H1 (cell line): ENCODE data around the gene RAB29. TPM values are rescaled to one million over a fixed set of nuclear protein-coding genes. Genes with fewer than 3 reads are reported as not detected.

Source experiments
- CTCF ChIA-PET: fragments of 300-600 bp; sonication (Branson Sonifier 250); formaldehyde crosslinking; loops from one replicate; lab custom pipeline; 2021; ENCODE audit not compliant: partially characterized antibody; lab: Charles Lee
- POLR2A ChIA-PET: fragments of 300-600 bp; sonication (Branson Sonifier 250); formaldehyde crosslinking; loops from one replicate; lab custom pipeline; 2021; ENCODE audit warnings: inconsistent platforms; ENCODE audit not compliant: partially characterized antibody; lab: Charles Lee
- DNase-seq, 2 experiments: peaks; one replicate each; pipeline versions ENCODE4 v3.0.0 to v3.0.0-alpha.2; 2010 to 2022; ENCODE audit warnings: low spot score in 2 of 2, low read depth in 1 of 2, mixed read lengths in 1 of 2
- FAIRE-seq: peaks from 2 replicates; lab custom pipeline; 2011; peaks lifted over from hg19 to GRCh38; lab: Jason Lieb, UNC
- H2AFZ ChIP-seq: 2 replicates; pipeline ENCODE4 v1.8.1; 2012; ENCODE audit warnings: low read length, inconsistent platforms
- H2AK5ac ChIP-seq: 2 replicates; pipeline ENCODE4 v1.6.1; 2013; ENCODE audit warnings: low read depth, low read length
- H2BK120ac ChIP-seq: replicated peaks from 2 replicates; pipeline ENCODE3; 2013; ENCODE audit warnings: low read depth, low read length, inconsistent platforms
- H2BK12ac ChIP-seq: 2 replicates; pipeline ENCODE4 v1.6.1; 2013; ENCODE audit warnings: low read depth, low read length
- H2BK15ac ChIP-seq: 2 replicates; pipeline ENCODE4 v1.6.1; 2013; ENCODE audit warnings: low read length
- H2BK20ac ChIP-seq: 2 replicates; pipeline ENCODE4 v1.6.1; 2013; ENCODE audit warnings: low read length
- H2BK5ac ChIP-seq: 2 replicates; pipeline ENCODE4 v1.6.1; 2013; ENCODE audit warnings: low read depth, low read length
- H3K14ac ChIP-seq: 2 replicates; pipeline ENCODE4 v1.6.1; 2013; ENCODE audit warnings: inconsistent platforms; ENCODE audit not compliant: insufficient read length
- H3K18ac ChIP-seq: 2 replicates; pipeline ENCODE4 v1.6.1; 2013; ENCODE audit warnings: low read length; ENCODE audit errors: extremely low read depth
- H3K23ac ChIP-seq: 2 replicates; pipeline ENCODE4 v1.6.1; 2013; ENCODE audit warnings: inconsistent platforms; ENCODE audit not compliant: insufficient read length
- H3K23me2 ChIP-seq: 2 replicates; pipeline ENCODE4 v1.6.1; 2013; ENCODE audit warnings: low read depth, low read length
- H3K27ac ChIP-seq: 2 replicates; pipeline ENCODE4 v1.6.1; 2011; ENCODE audit warnings: low read depth, low read length, inconsistent platforms
- H3K27me3 ChIP-seq, 4 experiments: replicated peaks in 1 of 4; 1 replicate in 1 of 4; 2 replicates in 3 of 4; pipeline versions ENCODE4 v1.6.1 to v1.8.1; 2011 to 2013; ENCODE audit warnings: low read length in 3 of 4, mild to moderate bottlenecking in 3 of 4, inconsistent platforms in 2 of 4, mixed read lengths in 2 of 4, moderate library complexity in 1 of 4; ENCODE audit not compliant: control insufficient read depth in 3 of 4, insufficient read depth in 3 of 4; ENCODE audit errors: extremely low read depth in 1 of 4
- H3K36me3 ChIP-seq, 4 experiments: 2 replicates each; pipeline versions ENCODE4 v1.6.1 to v1.8.1; 2011 to 2013; ENCODE audit warnings: mild to moderate bottlenecking in 4 of 4, low read length in 3 of 4, moderate library complexity in 2 of 4, control low read depth in 1 of 4, inconsistent platforms in 1 of 4; ENCODE audit not compliant: insufficient read depth in 4 of 4, control insufficient read depth in 2 of 4
- H3K4ac ChIP-seq: replicated peaks from 2 replicates; pipeline ENCODE3; 2013; ENCODE audit warnings: low read length, low read depth, mixed read lengths, inconsistent platforms; ENCODE audit not compliant: insufficient read length
- H3K4me1 ChIP-seq, 4 experiments: replicated peaks in 1 of 4; 1 replicate in 1 of 4; 2 replicates in 3 of 4; pipeline versions ENCODE4 v1.6.1 to v1.8.1; 2011 to 2013; ENCODE audit warnings: low read length in 3 of 4, inconsistent platforms in 2 of 4, mixed read lengths in 1 of 4; ENCODE audit not compliant: insufficient read depth in 4 of 4, control insufficient read depth in 3 of 4
- H3K4me2 ChIP-seq, 2 experiments: 2 replicates each; pipeline versions ENCODE4 v1.6.1 to v1.8.1; 2011 to 2013; ENCODE audit warnings: low read depth in 2 of 2, low read length in 2 of 2, control low read depth in 1 of 2, inconsistent platforms in 1 of 2, mild to moderate bottlenecking in 1 of 2; ENCODE audit not compliant: insufficient read depth in 1 of 2
- H3K4me3 ChIP-seq, 4 experiments: fragments of 200-600, 300-600 bp in 1 of 4; sonication (generic), shearing (Covaris generic), sonication (Bioruptor Twin) in 1 of 4; 2 replicates each; pipeline versions ENCODE4 v1.5.1 to v1.8.1; 2011 to 2016; ENCODE audit warnings: low read length in 4 of 4, low read depth in 3 of 4, control low read depth in 2 of 4, inconsistent platforms in 2 of 4, mild to moderate bottlenecking in 2 of 4, mixed read lengths in 1 of 4, moderate library complexity in 1 of 4; ENCODE audit not compliant: insufficient read depth in 2 of 4; ENCODE audit errors: extremely low read depth in 1 of 4
- H3K56ac ChIP-seq: replicated peaks from 2 replicates; pipeline ENCODE3; 2013; ENCODE audit warnings: low read depth, mild to moderate bottlenecking, mixed read lengths, low read length, inconsistent platforms; ENCODE audit not compliant: insufficient read length
- H3K79me1 ChIP-seq: 2 replicates; pipeline ENCODE4 v1.6.1; 2013; ENCODE audit warnings: low read depth, low read length, control low read depth
- H3K79me2 ChIP-seq, 2 experiments: 2 replicates each; pipeline versions ENCODE4 v1.6.1 to v1.8.1; 2012 to 2013; ENCODE audit warnings: low read length in 2 of 2, mild to moderate bottlenecking in 2 of 2, inconsistent platforms in 1 of 2; ENCODE audit not compliant: insufficient read depth in 2 of 2, control insufficient read depth in 1 of 2
- H3K9ac ChIP-seq, 4 experiments: replicated peaks in 1 of 4; 1 replicate in 1 of 4; 2 replicates in 3 of 4; pipeline versions ENCODE4 v1.6.1 to v1.8.1; 2011 to 2013; ENCODE audit warnings: low read depth in 3 of 4, low read length in 3 of 4, control low read depth in 2 of 4, mild to moderate bottlenecking in 2 of 4, moderate library complexity in 2 of 4, inconsistent platforms in 1 of 4; ENCODE audit errors: extremely low read depth in 1 of 4
- H3K9me3 ChIP-seq, 2 experiments: 2 replicates each; pipeline versions ENCODE4 v1.6.1 to v1.8.1; 2012 to 2013; ENCODE audit warnings: mild to moderate bottlenecking in 2 of 2, moderate library complexity in 2 of 2, control low read depth in 1 of 2, inconsistent platforms in 1 of 2, low read depth in 1 of 2, low read length in 1 of 2, mixed read lengths in 1 of 2; ENCODE audit not compliant: insufficient read depth in 2 of 2
- H4K20me1 ChIP-seq, 2 experiments: replicated peaks in 1 of 2; 2 replicates each; pipeline versions ENCODE3 to v1.8.1; 2011 to 2013; ENCODE audit warnings: inconsistent platforms in 2 of 2, low read length in 2 of 2, mild to moderate bottlenecking in 1 of 2; ENCODE audit not compliant: insufficient read depth in 2 of 2, control insufficient read depth in 1 of 2
- H4K5ac ChIP-seq: 2 replicates; pipeline ENCODE4 v1.6.1; 2013; ENCODE audit warnings: low read length, low read depth, mixed read lengths, inconsistent platforms; ENCODE audit not compliant: insufficient read length
- H4K8ac ChIP-seq: 2 replicates; pipeline ENCODE4 v1.8.0; 2013; ENCODE audit warnings: mild to moderate bottlenecking, moderate library complexity, low read length, inconsistent platforms; ENCODE audit not compliant: insufficient read depth; ENCODE audit errors: extremely low read depth
- H4K91ac ChIP-seq: replicated peaks from 2 replicates; pipeline ENCODE3; 2013; ENCODE audit warnings: low read length, mixed read lengths, inconsistent platforms; ENCODE audit not compliant: insufficient read length
- BRCA1 ChIP-seq: IDR thresholded peaks from 2 replicates; pipeline ENCODE4 v1.6.1; 2012; ENCODE audit warnings: low read depth, low read length, improper control_type of control experiment
- CHD2 ChIP-seq: IDR thresholded peaks from 2 replicates; pipeline ENCODE4 v1.6.1; 2012; ENCODE audit warnings: low read length, improper control_type of control experiment
- EZH2 ChIP-seq: fragments of 200-600 bp; sonication (generic); IDR thresholded peaks from 2 replicates; pipeline ENCODE4 v1.7.1; 2012; ENCODE audit warnings: low read depth, mild to moderate bottlenecking, moderate library complexity, low read length, inconsistent platforms; ENCODE audit not compliant: severe bottlenecking
- HDAC2 ChIP-seq, 2 experiments: fragments of 300-600 bp in 1 of 2; sonication (generic) in 1 of 2; IDR thresholded peaks; 2 replicates each; pipeline ENCODE4 v1.6.1; 2011 to 2012; ENCODE audit warnings: low read depth in 2 of 2, low read length in 2 of 2, mild to moderate bottlenecking in 2 of 2, moderate library complexity in 2 of 2, borderline replicate concordance in 1 of 2, inconsistent platforms in 1 of 2
- JUN ChIP-seq: IDR thresholded peaks from 2 replicates; pipeline ENCODE4 v1.6.1; 2011; ENCODE audit warnings: low read depth, mild to moderate bottlenecking, improper control_type of control experiment, low read length
- KDM1A ChIP-seq: fragments of 200-600, 300-600 bp; sonication (generic); IDR thresholded peaks from 2 replicates; pipeline ENCODE4 v1.7.1; 2016; ENCODE audit warnings: mild to moderate bottlenecking, low read length, borderline replicate concordance
- KDM5A ChIP-seq: fragments of 200-600 bp; IDR thresholded peaks from 2 replicates; pipeline ENCODE4 v1.7.1; 2012; ENCODE audit warnings: mild to moderate bottlenecking, low read length, inconsistent platforms, mixed read lengths
- MAX ChIP-seq: IDR thresholded peaks from 2 replicates; pipeline ENCODE4 v1.6.1; 2012; ENCODE audit warnings: inconsistent platforms
- SRF ChIP-seq: IDR thresholded peaks from 2 replicates; pipeline ENCODE4 v1.6.1; 2011; ENCODE audit warnings: mild to moderate bottlenecking, low read depth, low read length, moderate library complexity
- TCF12 ChIP-seq: IDR thresholded peaks from 2 replicates; pipeline ENCODE4 v1.6.1; 2011; ENCODE audit warnings: low read depth, mild to moderate bottlenecking, low read length
- WGBS, 2 experiments: shearing (Covaris generic) in 1 of 2; methylation state at CpG; one replicate each; pipeline versions ENCODE4 v1.1.6 to v1.1.7; 2013 to 2015; ENCODE audit warnings: low lambda C conversion rate in 2 of 2, mixed read lengths in 2 of 2, inconsistent platforms in 1 of 2, low coverage in 1 of 2, missing lambda C conversion rate in 1 of 2; ENCODE audit not compliant: insufficient replicate concordance in 2 of 2, insufficient coverage in 1 of 2, insufficient read length in 1 of 2; ENCODE audit errors: extremely low coverage in 1 of 2, missing lambda C conversion rate in 1 of 2; 5-methylcytosine and 5-hydroxymethylcytosine counted together
- polyA plus RNA-seq, 7 experiments: library from polyadenylated mRNA; depleted of rRNA in 3 of 7; stranded (reverse) in 5 of 7; unstranded in 2 of 7; fragments of >200 nt in 5 of 7; fragments of 200-250 nt in 2 of 7; gene quantifications; 1 replicate in 5 of 7; 2 replicates in 1 of 7; 4 replicates in 1 of 7; pipeline versions ENCODE4 v1.2.1 to v1.2.3, GENCODE V29; 2011 to 2013; ENCODE audit warnings: missing spikeins in 2 of 7, mixed read lengths in 2 of 7
- total RNA-seq: library from RNA; stranded (reverse); fragmentation: NEBNext Ultra II Directional; extraction: Animal tissue kit (Norgen Biotek cat#: 25700); gene quantifications from 2 replicates; pipeline ENCODE4 v1.2.1, GENCODE V29; 2021
- TF ChIP-seq, protein P1 (sequence below): IDR thresholded peaks from 2 replicates; pipeline ENCODE4 v1.6.1; 2011; ENCODE audit warnings: low read length, improper control_type of control experiment

The RAB29 gene
- total and polyA plus RNA-seq, 2 of the 8 experiments (the other 6 are each of a cell fraction or from before 2014, with no cell fraction given) = 10.1 to 17.3 TPM

DNA sequence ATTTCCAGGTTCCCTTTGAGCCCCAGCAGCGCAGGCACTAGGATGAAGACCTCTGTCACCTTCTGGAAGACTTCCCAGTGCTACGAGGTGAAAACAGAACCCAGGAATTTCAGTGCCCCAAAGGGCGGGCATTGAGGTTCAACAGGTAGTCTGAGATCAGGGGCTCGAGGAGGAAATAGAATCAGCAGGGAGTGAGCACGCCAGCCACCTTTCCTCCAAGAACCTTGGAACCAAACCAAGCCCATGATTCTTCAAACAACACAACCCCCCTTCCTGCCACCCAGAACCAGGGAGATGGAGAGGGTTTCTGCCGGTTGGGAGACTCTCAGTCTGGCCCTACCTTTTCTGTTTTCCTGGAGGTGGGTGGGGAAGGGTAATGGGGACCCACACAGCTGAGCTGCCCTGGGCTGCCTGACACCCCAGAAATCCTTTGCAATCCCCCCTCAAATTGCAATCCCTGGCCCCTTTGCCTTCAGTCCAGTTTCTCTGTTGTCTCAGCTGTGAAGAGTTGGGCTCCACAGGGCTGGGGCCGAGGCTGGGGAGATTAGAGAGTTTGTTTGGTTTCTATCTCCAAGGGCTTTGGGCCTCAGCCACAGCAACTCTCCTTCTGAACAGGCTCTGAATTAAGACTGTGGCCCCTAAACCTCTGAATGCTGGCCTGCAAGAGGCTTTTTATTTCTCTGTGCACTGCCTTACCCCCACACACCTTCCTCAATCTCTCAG, 25.9 kb upstream of the RAB29 start:
- Histone ChIP-seq H3K18ac (no peak overlapping the region), H3K9me3 (no peaks in the 10 kb centered on the region), H3K27ac (no peak overlapping the region), H3K9ac (no peak overlapping the region), H2BK12ac (no peak overlapping the region), H4K8ac (no peak overlapping the region), H2BK5ac (no peak overlapping the region), H2BK15ac (no peak overlapping the region), H4K20me1 (peaks cover 3 to 8% of the 10 kb centered on the region in 2 experiments), H3K4me1 (peaks cover 0 to 3% (median 0%) of the 10 kb centered on the region in 4 experiments; a peak in 1 of 7 replicates), H3K79me2 (peaks cover 0 to 10% of the 10 kb centered on the region in 2 experiments; a peak in 2 of 4 replicates), H3K4me2 (no peak overlapping the region), H3K27me3 (no peaks in the 10 kb centered on the region), H3K36me3 (peaks cover 5 to 35% (median 18%) of the 10 kb centered on the region in 4 experiments; a peak in 7 of 8 replicates), H3K23ac (no peak overlapping the region), H3K4ac (no peak overlapping the region), H3K23me2 (no peaks in the 10 kb centered on the region), H4K5ac (no peak overlapping the region), H3K79me1 (peaks cover 3% of the 10 kb centered on the region), H2AK5ac (no peak overlapping the region), H2AFZ (no peak overlapping the region), H3K14ac (no peak overlapping the region), H3K4me3 (no peak overlapping the region), H2BK20ac (no peak overlapping the region), H2BK120ac (no peak overlapping the region), H4K91ac (no peak overlapping the region), H3K56ac (no peak overlapping the region)
- WGBS, 2 experiments = 87% methylated on average over 6 of the region's 7 CpGs; no CpG with 5 or more reads in 1 of the 2 experiments
- POLR2A ChIA-PET = interaction anchor here (0.6 kb wide), 1 partner anchor 58 kb away, joined by 3 read pairs; no protein-coding TSS in a partner anchor
- DNase-seq = no peak
- CTCF ChIA-PET = interaction anchor here (0.5 to 2.2 kb wide), 5 partner anchors 9 to 945 kb away, joined by 3 to 20 read pairs (median 3); no protein-coding TSS in a partner anchor
- FAIRE-seq = no peak
- TF ChIP-seq HDAC2 (IDR thresholded peaks at IDR 0.05; ENCODE audit: borderline replicate concordance in 1 of 2, low read depth in 2 of 2, low read length in 2 of 2) (no peak), BRCA1 (no peak), TCF12 (no peak), JUN (no peak), CHD2 (no peak), MAX (no peak), KDM1A (no peak), SRF (no peak), EZH2 (no peak), KDM5A (no peak)
- TF ChIP-seq, protein P1, sequence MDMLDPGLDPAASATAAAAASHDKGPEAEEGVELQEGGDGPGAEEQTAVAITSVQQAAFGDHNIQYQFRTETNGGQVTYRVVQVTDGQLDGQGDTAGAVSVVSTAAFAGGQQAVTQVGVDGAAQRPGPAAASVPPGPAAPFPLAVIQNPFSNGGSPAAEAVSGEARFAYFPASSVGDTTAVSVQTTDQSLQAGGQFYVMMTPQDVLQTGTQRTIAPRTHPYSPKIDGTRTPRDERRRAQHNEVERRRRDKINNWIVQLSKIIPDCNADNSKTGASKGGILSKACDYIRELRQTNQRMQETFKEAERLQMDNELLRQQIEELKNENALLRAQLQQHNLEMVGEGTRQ = no peak
